ENCODE data around the gene RDH16.
"Not testable (repeated sequence)": the region's sequence is repeated elsewhere in the genome, so short reads cannot be mapped to it uniquely, and the experiment has no call there.

RDH16 gene

GRCh38 chr12:56990648-56991318, 33.4 kb upstream of the RDH16 start:
- Mint-ChIP-seq H3K36me3 (ENCODE audit: low read depth) (peaks cover 2% of the 10 kb centered on the region), H3K4me3 (no peak overlapping the region), H3K27me3 (ENCODE audit: low read depth) (no peaks in the 10 kb centered on the region), H3K27ac (peak overlapping the region in 1 of 3 experiments; percentile 19), H3K9me3 (no peaks in the 10 kb centered on the region), H3K4me1 (peaks cover 32% of the 10 kb centered on the region)
- TF ChIP-seq CTCF (IDR thresholded peaks at IDR 0.05; ENCODE audit: unreplicated experiment in 3 of 3): no peak

GRCh38 chr12:56989861-56990610, 32.6 kb upstream of the RDH16 start:
- no peak overlapping the region for H3K27ac Mint-ChIP-seq
- no peaks in the 10 kb centered on the region for H3K9me3 Mint-ChIP-seq
- no peak overlapping the region for H3K4me3 Mint-ChIP-seq
- peaks cover 32% of the 10 kb centered on the region for H3K4me1 Mint-ChIP-seq
- no peaks in the 10 kb centered on the region for H3K36me3 Mint-ChIP-seq (ENCODE audit: low read depth)
- TF ChIP-seq CTCF (IDR thresholded peaks at IDR 0.05; ENCODE audit: unreplicated experiment in 3 of 3): no peak
- H3K27me3 Mint-ChIP-seq (ENCODE audit: low read depth): no peaks in the 10 kb centered on the region

- H3K27me3 Mint-ChIP-seq (ENCODE audit: low read depth): no peaks in the 10 kb centered on the region
- TF ChIP-seq CTCF (IDR thresholded peaks at IDR 0.05; ENCODE audit: unreplicated experiment in 3 of 3): no peak
- H3K36me3 Mint-ChIP-seq (ENCODE audit: low read depth): no peaks in the 10 kb centered on the region
These were observed 30.9 kb upstream of the RDH16 start for GRCh38 chr12:56988207-56988739.

GRCh38 chr12:56987551-56988053, 30.2 kb upstream of the RDH16 start:
- H3K4me3 Mint-ChIP-seq: no peak overlapping the region
- H3K27ac Mint-ChIP-seq: no peak overlapping the region
- H3K36me3 Mint-ChIP-seq (ENCODE audit: low read depth): no peaks in the 10 kb centered on the region
- peaks cover 32% of the 10 kb centered on the region for H3K4me1 Mint-ChIP-seq
- peak; percentile 89 to 93 (median 90) for TF ChIP-seq CTCF (IDR thresholded peaks at IDR 0.05; ENCODE audit: unreplicated experiment in 3 of 3)
- H3K27me3 Mint-ChIP-seq (ENCODE audit: low read depth): no peaks in the 10 kb centered on the region
- H3K9me3 Mint-ChIP-seq: no peaks in the 10 kb centered on the region

More at GRCh38 chr12:56988207-56988739, 30.9 kb upstream of the RDH16 start:
- no peak overlapping the region for H3K4me3 Mint-ChIP-seq
- H3K9me3 Mint-ChIP-seq: no peaks in the 10 kb centered on the region
- H3K4me1 Mint-ChIP-seq: peaks cover 32% of the 10 kb centered on the region
- no peak overlapping the region for H3K27ac Mint-ChIP-seq

- no peak for TF ChIP-seq CTCF (IDR thresholded peaks at IDR 0.05; ENCODE audit: unreplicated experiment in 3 of 3)
- Mint-ChIP-seq H3K27me3 (ENCODE audit: low read depth) (no peaks in the 10 kb centered on the region), H3K4me3 (no peak overlapping the region), H3K36me3 (ENCODE audit: low read depth) (no peaks in the 10 kb centered on the region), H3K9me3 (no peaks in the 10 kb centered on the region), H3K27ac (no peak overlapping the region), H3K4me1 (peaks cover 32% of the 10 kb centered on the region)
These were observed 29.6 kb upstream of the RDH16 start for GRCh38 chr12:56987011-56987410.

GRCh38 chr12:56985714-56986113, 28.3 kb upstream of the RDH16 start:
- not testable (repeated sequence) for H3K27me3 Mint-ChIP-seq (ENCODE audit: low read depth); H3K9me3 Mint-ChIP-seq; H3K4me3 Mint-ChIP-seq; H3K36me3 Mint-ChIP-seq (ENCODE audit: low read depth); H3K27ac Mint-ChIP-seq
- peaks cover 32% of the 10 kb centered on the region for H3K4me1 Mint-ChIP-seq
